ENCODE data around the gene PCSK1N.

DNA sequence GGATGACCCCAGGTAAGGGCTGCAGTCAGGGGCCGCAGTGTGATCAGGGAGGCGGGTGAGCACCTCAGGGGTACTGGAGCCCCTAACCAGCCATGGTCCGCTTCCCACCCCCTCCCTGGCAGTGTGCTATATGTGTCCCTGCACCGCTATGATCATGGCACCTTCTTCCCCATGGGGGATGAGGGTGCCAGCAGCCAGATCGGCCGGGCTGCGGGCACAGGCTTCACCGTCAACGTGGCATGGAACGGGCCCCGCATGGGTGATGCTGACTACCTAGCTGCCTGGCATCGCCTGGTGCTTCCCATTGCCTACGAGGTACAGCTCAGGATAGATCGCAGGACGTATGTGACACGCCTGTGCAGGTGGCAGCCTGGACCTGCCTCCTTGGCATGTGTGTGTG, 17.3 kb downstream of the PCSK1N start:
- TF ChIP-seq, protein P1, sequence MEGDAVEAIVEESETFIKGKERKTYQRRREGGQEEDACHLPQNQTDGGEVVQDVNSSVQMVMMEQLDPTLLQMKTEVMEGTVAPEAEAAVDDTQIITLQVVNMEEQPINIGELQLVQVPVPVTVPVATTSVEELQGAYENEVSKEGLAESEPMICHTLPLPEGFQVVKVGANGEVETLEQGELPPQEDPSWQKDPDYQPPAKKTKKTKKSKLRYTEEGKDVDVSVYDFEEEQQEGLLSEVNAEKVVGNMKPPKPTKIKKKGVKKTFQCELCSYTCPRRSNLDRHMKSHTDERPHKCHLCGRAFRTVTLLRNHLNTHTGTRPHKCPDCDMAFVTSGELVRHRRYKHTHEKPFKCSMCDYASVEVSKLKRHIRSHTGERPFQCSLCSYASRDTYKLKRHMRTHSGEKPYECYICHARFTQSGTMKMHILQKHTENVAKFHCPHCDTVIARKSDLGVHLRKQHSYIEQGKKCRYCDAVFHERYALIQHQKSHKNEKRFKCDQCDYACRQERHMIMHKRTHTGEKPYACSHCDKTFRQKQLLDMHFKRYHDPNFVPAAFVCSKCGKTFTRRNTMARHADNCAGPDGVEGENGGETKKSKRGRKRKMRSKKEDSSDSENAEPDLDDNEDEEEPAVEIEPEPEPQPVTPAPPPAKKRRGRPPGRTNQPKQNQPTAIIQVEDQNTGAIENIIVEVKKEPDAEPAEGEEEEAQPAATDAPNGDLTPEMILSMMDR (IDR thresholded peaks at IDR 0.05; ENCODE audit: insufficient read depth, low read length): no peak
- TF ChIP-seq GABPA (IDR thresholded peaks at IDR 0.05; ENCODE audit: low read depth): no peak
- TF ChIP-seq, protein P2, sequence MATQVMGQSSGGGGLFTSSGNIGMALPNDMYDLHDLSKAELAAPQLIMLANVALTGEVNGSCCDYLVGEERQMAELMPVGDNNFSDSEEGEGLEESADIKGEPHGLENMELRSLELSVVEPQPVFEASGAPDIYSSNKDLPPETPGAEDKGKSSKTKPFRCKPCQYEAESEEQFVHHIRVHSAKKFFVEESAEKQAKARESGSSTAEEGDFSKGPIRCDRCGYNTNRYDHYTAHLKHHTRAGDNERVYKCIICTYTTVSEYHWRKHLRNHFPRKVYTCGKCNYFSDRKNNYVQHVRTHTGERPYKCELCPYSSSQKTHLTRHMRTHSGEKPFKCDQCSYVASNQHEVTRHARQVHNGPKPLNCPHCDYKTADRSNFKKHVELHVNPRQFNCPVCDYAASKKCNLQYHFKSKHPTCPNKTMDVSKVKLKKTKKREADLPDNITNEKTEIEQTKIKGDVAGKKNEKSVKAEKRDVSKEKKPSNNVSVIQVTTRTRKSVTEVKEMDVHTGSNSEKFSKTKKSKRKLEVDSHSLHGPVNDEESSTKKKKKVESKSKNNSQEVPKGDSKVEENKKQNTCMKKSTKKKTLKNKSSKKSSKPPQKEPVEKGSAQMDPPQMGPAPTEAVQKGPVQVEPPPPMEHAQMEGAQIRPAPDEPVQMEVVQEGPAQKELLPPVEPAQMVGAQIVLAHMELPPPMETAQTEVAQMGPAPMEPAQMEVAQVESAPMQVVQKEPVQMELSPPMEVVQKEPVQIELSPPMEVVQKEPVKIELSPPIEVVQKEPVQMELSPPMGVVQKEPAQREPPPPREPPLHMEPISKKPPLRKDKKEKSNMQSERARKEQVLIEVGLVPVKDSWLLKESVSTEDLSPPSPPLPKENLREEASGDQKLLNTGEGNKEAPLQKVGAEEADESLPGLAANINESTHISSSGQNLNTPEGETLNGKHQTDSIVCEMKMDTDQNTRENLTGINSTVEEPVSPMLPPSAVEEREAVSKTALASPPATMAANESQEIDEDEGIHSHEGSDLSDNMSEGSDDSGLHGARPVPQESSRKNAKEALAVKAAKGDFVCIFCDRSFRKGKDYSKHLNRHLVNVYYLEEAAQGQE (IDR thresholded peaks at IDR 0.05; ENCODE audit: insufficient replicate concordance, low read depth): no peak

Measured in HL-60 (cell line).